Osteocyte (in vitro differentiated cells): Measurements from ENCODE around the gene EPM2A. TPM values are rescaled to one million over a fixed set of nuclear protein-coding genes. Genes with fewer than 3 reads are reported as not detected.

ENCODE experiments used
- DNase-seq: peaks from one replicate; pipeline ENCODE4 v3.0.0; 2021; ENCODE audit warnings: mixed read lengths; ENCODE audit not compliant: unreplicated experiment; ENCODE audit errors: extremely low spot score
- H3K27ac Mint-ChIP-seq: one replicate; pipeline ENCODE4 v1.8.0; 2021; ENCODE audit warnings: mild to moderate bottlenecking, mixed read lengths; ENCODE audit not compliant: unreplicated experiment
- H3K27me3 Mint-ChIP-seq: one replicate; pipeline ENCODE4 v1.8.0; 2021; ENCODE audit warnings: mixed read lengths; ENCODE audit not compliant: unreplicated experiment
- H3K36me3 Mint-ChIP-seq: one replicate; pipeline ENCODE4 v1.8.0; 2021; ENCODE audit warnings: mixed read lengths; ENCODE audit not compliant: unreplicated experiment
- H3K4me1 Mint-ChIP-seq: one replicate; pipeline ENCODE4 v1.8.0; 2021; ENCODE audit warnings: mixed read lengths; ENCODE audit not compliant: unreplicated experiment
- H3K4me3 Mint-ChIP-seq: one replicate; pipeline ENCODE4 v1.8.0; 2021; ENCODE audit warnings: mild to moderate bottlenecking, moderate library complexity, mixed read lengths; ENCODE audit not compliant: unreplicated experiment
- H3K9me3 Mint-ChIP-seq: one replicate; pipeline ENCODE4 v1.8.0; 2021; ENCODE audit warnings: mixed read lengths; ENCODE audit not compliant: unreplicated experiment
- CTCF ChIP-seq: fragments of 200-600 bp; sonication (generic); IDR thresholded peaks from 2 replicates; pipeline ENCODE4 v1.5.0; 2021; ENCODE audit warnings: antibody characterized with exemption, mild to moderate bottlenecking, moderate library complexity
- long read RNA-seq: library from polyadenylated mRNA; unstranded; transcript quantifications from one replicate; pipeline ENCODE4 v2.0.0, GENCODE V29; 2021
- total RNA-seq: library from RNA; stranded (reverse); gene quantifications from 2 replicates; pipeline ENCODE4 v1.2.1, GENCODE V29; 2021

The EPM2A gene
- 13.6 and 17.6 TPM in 2 replicates for total RNA-seq
- long read RNA-seq, full-length matches to known transcripts, result 7 of 9 reads
- long read RNA-seq, partial matches to known transcripts, result 0 of 9 reads
- long read RNA-seq, other reads (novel, unspliced or antisense), result 2 of 9 reads

- Mint-ChIP-seq H3K36me3 (no peaks in the 10 kb centered on the region), H3K27ac (peak within 1 kb of the TSS; percentile 100), H3K4me3 (peak within 1 kb of the TSS; percentile 97), H3K4me1 (peaks cover 26% of the 10 kb centered on the region), H3K9me3 (no peaks in the 10 kb centered on the region), H3K27me3 (no peaks in the 10 kb centered on the region)
- no peak for TF ChIP-seq CTCF
- DNase-seq, result peak; percentile 94
Observed at GRCh38 chr6:145735356-145736165, at the start of gene EPM2A. Gene EPM2A, minus strand, starts transcription at chr6:145735520. Its CDS starts 22 bp downstream, at chr6:145735498.

GRCh38 chr6:145784683-145785082, 49.4 kb upstream of the EPM2A start:
- H3K27me3 Mint-ChIP-seq, result no peaks in the 10 kb centered on the region
- no peaks in the 10 kb centered on the region for H3K4me1 Mint-ChIP-seq
- no peak for TF ChIP-seq CTCF
- no peak overlapping the region for H3K27ac Mint-ChIP-seq
- H3K36me3 Mint-ChIP-seq, result peaks cover 23% of the 10 kb centered on the region
- no peak for DNase-seq
- H3K4me3 Mint-ChIP-seq, result no peak overlapping the region
- H3K9me3 Mint-ChIP-seq, result peaks cover 36% of the 10 kb centered on the region

DNA sequence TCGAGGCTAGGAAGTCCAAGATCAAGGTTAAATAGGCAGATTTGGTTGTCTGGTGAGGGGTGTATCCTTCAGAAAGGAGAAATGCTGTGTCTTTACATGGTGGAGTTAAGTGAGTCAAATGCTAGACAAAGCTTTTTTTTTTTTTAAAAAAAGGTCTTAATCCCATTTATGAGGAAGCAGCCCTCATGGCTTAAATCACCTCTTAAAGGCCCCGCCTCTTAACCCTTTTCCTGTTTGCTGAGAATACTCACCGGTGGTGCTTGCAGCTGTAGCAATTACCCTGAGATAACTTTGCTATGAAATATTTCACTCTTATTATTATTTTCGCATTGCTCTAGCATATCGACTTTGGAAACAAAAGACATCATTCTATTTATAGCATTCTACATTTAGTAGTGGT, 48.5 kb upstream of the EPM2A start:
- Mint-ChIP-seq H3K9me3 (peaks cover 33% of the 10 kb centered on the region), H3K4me3 (no peak overlapping the region), H3K27me3 (no peaks in the 10 kb centered on the region), H3K36me3 (peaks cover 26% of the 10 kb centered on the region), H3K27ac (no peak overlapping the region), H3K4me1 (no peaks in the 10 kb centered on the region)
- no peak for TF ChIP-seq CTCF
- DNase-seq, result no peak

GRCh38 chr6:145772846-145773245, 37.5 kb upstream of the EPM2A start:
- H3K36me3 Mint-ChIP-seq, result peaks cover 1% of the 10 kb centered on the region
- H3K9me3 Mint-ChIP-seq, result peaks cover 25% of the 10 kb centered on the region
- H3K4me1 Mint-ChIP-seq, result no peaks in the 10 kb centered on the region
- H3K27ac Mint-ChIP-seq, result no peak overlapping the region
- no peak for DNase-seq
- no peak overlapping the region for H3K4me3 Mint-ChIP-seq
- no peak for TF ChIP-seq CTCF
- no peaks in the 10 kb centered on the region for H3K27me3 Mint-ChIP-seq

- Mint-ChIP-seq H3K27me3 (no peaks in the 10 kb centered on the region), H3K36me3 (no peaks in the 10 kb centered on the region), H3K4me1 (peaks cover 2% of the 10 kb centered on the region), H3K27ac (no peak overlapping the region), H3K4me3 (no peak overlapping the region), H3K9me3 (no peaks in the 10 kb centered on the region)
- DNase-seq, result no peak
- TF ChIP-seq CTCF, result no peak
Observed at GRCh38 chr6:145765449-145765848, 30.1 kb upstream of the EPM2A start.
